ENCODE results near the gene SMIM36. TPM values are rescaled to one million over a fixed set of nuclear protein-coding genes. Genes with fewer than 3 reads are reported as not detected.

The SMIM36 gene
- total RNA-seq: not detected in 2 replicates

GRCh38 chr17:55510986-55511721 is at the start of gene SMIM36:
SMIM36 (minus strand) TSS chr17:55511452.

GRCh38 chr17:55421179-55421934 is 89.9 kb downstream of the SMIM36 start, which contains the start of gene MMD:
MMD (minus strand) TSS chr17:55421835; CDS start chr17:55421695, 140 bp downstream.

Small RNA genes lying within 50 kb of the gene (small RNA-seq; reads per million reads assigned to genes)
- not detected for gene RNU6-1249P

Other genes starting within 250 kb of the SMIM36 start
- under 0.01 and 0.22 TPM in 2 replicates for gene HLF, start 246.5 kb downstream of the SMIM36 start, total RNA-seq
- gene MMD, start 89.6 kb downstream of the SMIM36 start, total RNA-seq: 9.3 and 14.6 TPM in 2 replicates
- gene TMEM100, start 211.4 kb upstream of the SMIM36 start, total RNA-seq: 0.80 TPM in 1 of 2 replicates, not detected in the other
- 25.3 and 25.8 TPM in 2 replicates for gene PCTP, start 239.6 kb upstream of the SMIM36 start, total RNA-seq

All from thoracic aorta endothelial cell (primary cell).